Fibroblast of villous mesenchyme (primary cell): ENCODE measurements around the gene ZNF319. TPM values are rescaled to one million over a fixed set of nuclear protein-coding genes. Genes with fewer than 3 reads are reported as not detected.

Source experiments
- DNase-seq: peaks from one replicate; pipeline ENCODE4 v3.0.0-alpha.2; 2010; ENCODE audit warnings: low read depth
- H3K4me3 ChIP-seq: 2 replicates; pipeline ENCODE4 v1.5.1; 2011; ENCODE audit warnings: low read depth, mild to moderate bottlenecking, low read length
- CTCF ChIP-seq: IDR thresholded peaks from 2 replicates; pipeline ENCODE4 v1.5.1; 2012; ENCODE audit warnings: low read depth, mild to moderate bottlenecking, low read length; ENCODE audit not compliant: insufficient read depth
- total RNA-seq: library from RNA; depleted of rRNA; stranded (reverse); fragments of >200 nt; gene quantifications from 2 replicates; pipeline ENCODE4 v1.2.3, GENCODE V29; 2012

The ZNF319 gene
- total RNA-seq, 1 donor: 6.0 TPM

GRCh38 chr16:58026705-58027160 is 26.3 kb upstream of the ZNF319 start:
- no peak for DNase-seq
- no peak for TF ChIP-seq CTCF
- peak overlapping the region; percentile 64 for H3K4me3 ChIP-seq

GRCh38 chr16:58026139-58026704 is 25.8 kb upstream of the ZNF319 start:
- TF ChIP-seq CTCF: no peak
- DNase-seq: peak; percentile 54
- peak overlapping the region; percentile 64 for H3K4me3 ChIP-seq

GRCh38 chr16:58025351-58026138 is 25.1 kb upstream of the ZNF319 start, which contains the start of gene MMP15:
TSS of gene MMP15 (plus strand) at chr16:58025754. CDS start at chr16:58026351, 597 bp downstream.
- peak within 1 kb of the TSS; percentile 64 for H3K4me3 ChIP-seq
- TF ChIP-seq CTCF: no peak
- peak; percentile 71 for DNase-seq

- peak; percentile 32 for DNase-seq
- TF ChIP-seq CTCF: no peak
- peak overlapping the region; percentile 64 for H3K4me3 ChIP-seq
These were observed 24.2 kb upstream of the ZNF319 start for GRCh38 chr16:58024486-58025350.

- TF ChIP-seq CTCF: no peak
- DNase-seq: peak; percentile 71
- no peak overlapping the region for H3K4me3 ChIP-seq
These were observed 22.3 kb upstream of the ZNF319 start for GRCh38 chr16:58022601-58023371.
